ENCODE data around the gene TMEM86B. TPM values are rescaled to one million over a fixed set of nuclear protein-coding genes. Genes with fewer than 3 reads are reported as not detected.

Gene TMEM86B
- polyA plus RNA-seq (ENCODE audit: insufficient read length), result 2.6 TPM

- no peak for DNase-seq
These were observed at the start of gene TMEM86B for GRCh38 chr19:55228403-55229031. TSS of gene TMEM86B (minus strand) at chr19:55228763. CDS start at chr19:55228741, 22 bp downstream.

- DNase-seq, result no peak
These were observed 48.9 kb upstream of the TMEM86B start for GRCh38 chr19:55277494-55277893.

- no peak for DNase-seq
These were observed 48.3 kb upstream of the TMEM86B start for GRCh38 chr19:55276720-55277430.

- no peak for DNase-seq
These were observed 47.5 kb upstream of the TMEM86B start for GRCh38 chr19:55275851-55276719.

GRCh38 chr19:55273978-55274707 lies 45.6 kb upstream of the TMEM86B start:
- DNase-seq, result no peak

GRCh38 chr19:55272142-55272541 lies 43.6 kb upstream of the TMEM86B start:
- no peak for DNase-seq

- no peak for DNase-seq
These were observed 41.8 kb upstream of the TMEM86B start for GRCh38 chr19:55270172-55270942.

GRCh38 chr19:55269299-55269698 lies 40.7 kb upstream of the TMEM86B start:
- no peak for DNase-seq

- DNase-seq, result no peak
These were observed 38.3 kb upstream of the TMEM86B start for GRCh38 chr19:55266840-55267239.

- no peak for DNase-seq
These were observed 37.8 kb upstream of the TMEM86B start for GRCh38 chr19:55266404-55266803.

GRCh38 chr19:55265723-55266386 lies 37.3 kb upstream of the TMEM86B start:
- no peak for DNase-seq

- DNase-seq, result no peak
These were observed 36.6 kb upstream of the TMEM86B start for GRCh38 chr19:55265173-55265572.

- no peak for DNase-seq
These were observed 36.0 kb upstream of the TMEM86B start for GRCh38 chr19:55264531-55264930.

GRCh38 chr19:55262359-55262758 lies 33.8 kb upstream of the TMEM86B start:
- no peak for DNase-seq

GRCh38 chr19:55261671-55262126 lies 33.1 kb upstream of the TMEM86B start:
- DNase-seq, result no peak

GRCh38 chr19:55259540-55260210 lies 31.1 kb upstream of the TMEM86B start:
- no peak for DNase-seq

- DNase-seq, result peak; percentile 100
These were observed 30.4 kb upstream of the TMEM86B start, which contains the start of gene PPP6R1 for GRCh38 chr19:55258828-55259539. TSS of gene PPP6R1 (minus strand) at chr19:55259017. CDS start at chr19:55247103, 11,914 bp downstream.

GRCh38 chr19:55258476-55258827 lies 29.9 kb upstream of the TMEM86B start:
- no peak for DNase-seq
